Immature natural killer cell (primary cell): ENCODE data around the gene PLIN4. TPM values are rescaled to one million over a fixed set of nuclear protein-coding genes. Genes with fewer than 3 reads are reported as not detected.
"Not testable (repeated sequence)": the region's sequence is repeated elsewhere in the genome, so short reads cannot be mapped to it uniquely, and the experiment has no call there.

Source experiments
- DNase-seq, 3 donors: peaks; one replicate each; pipeline ENCODE4 v3.0.0; 2022; ENCODE audit warnings: mixed read lengths in 1 of 3
- H3K27ac Mint-ChIP-seq, 6 donors: one replicate each; pipeline ENCODE4 v1.8.0; 2020; ENCODE audit warnings: mixed read lengths in 6 of 6, mild to moderate bottlenecking in 5 of 6, inconsistent platforms in 4 of 6, moderate library complexity in 3 of 6
- H3K27me3 Mint-ChIP-seq, 3 donors: one replicate each; pipeline ENCODE4 v1.8.0; 2020 to 2021; ENCODE audit warnings: low read depth in 3 of 3, mild to moderate bottlenecking in 3 of 3, mixed read lengths in 3 of 3, moderate library complexity in 3 of 3, inconsistent platforms in 1 of 3
- H3K36me3 Mint-ChIP-seq, 3 donors: one replicate each; pipeline ENCODE4 v1.8.0; 2020; ENCODE audit warnings: mixed read lengths in 3 of 3, inconsistent platforms in 2 of 3, mild to moderate bottlenecking in 2 of 3
- H3K4me1 Mint-ChIP-seq, 2 donors: one replicate each; pipeline ENCODE4 v1.8.0; 2020; ENCODE audit warnings: inconsistent platforms in 2 of 2, mild to moderate bottlenecking in 2 of 2, mixed read lengths in 2 of 2, moderate library complexity in 1 of 2
- H3K4me3 Mint-ChIP-seq, 5 donors: one replicate each; pipeline ENCODE4 v1.8.0; 2020; ENCODE audit warnings: mild to moderate bottlenecking in 5 of 5, mixed read lengths in 5 of 5, inconsistent platforms in 3 of 5, moderate library complexity in 3 of 5
- H3K9me3 Mint-ChIP-seq, 6 donors: one replicate each; pipeline ENCODE4 v1.8.0; 2020; ENCODE audit warnings: mild to moderate bottlenecking in 6 of 6, mixed read lengths in 6 of 6, inconsistent platforms in 4 of 6, moderate library complexity in 3 of 6
- polyA plus RNA-seq, 3 donors: library from polyadenylated mRNA; unstranded; fragments of 300-500 nt; fragmentation: Illumina TruSeq; gene quantifications; one replicate each; pipeline ENCODE4 v1.2.3, GENCODE V29; 2021

Gene PLIN4
- polyA plus RNA-seq, 3 donors from 2014 or later = 0.03 to 0.20 TPM; not detected in 1

GRCh38 chr19:4554717-4555116, 36.4 kb upstream of the PLIN4 start:
- Mint-ChIP-seq H3K27me3 (peaks cover 0 to 7% (median 7%) of the 10 kb centered on the region in 3 donors), H3K4me1 (no peaks in the 10 kb centered on the region)
- DNase-seq = no peak

GRCh38 chr19:4553775-4554174, 35.5 kb upstream of the PLIN4 start:
- DNase-seq = no peak
- H3K27me3 Mint-ChIP-seq = peaks cover 0 to 7% (median 7%) of the 10 kb centered on the region in 3 donors
- H3K36me3 Mint-ChIP-seq = no peaks in the 10 kb centered on the region
- no peaks in the 10 kb centered on the region for H3K9me3 Mint-ChIP-seq
- H3K27ac Mint-ChIP-seq = no peak overlapping the region
- H3K4me1 Mint-ChIP-seq = no peaks in the 10 kb centered on the region
- no peak overlapping the region for H3K4me3 Mint-ChIP-seq

More at GRCh38 chr19:4554717-4555116, 36.4 kb upstream of the PLIN4 start:
- Mint-ChIP-seq H3K36me3 (no peaks in the 10 kb centered on the region), H3K4me3 (no peak overlapping the region), H3K9me3 (no peaks in the 10 kb centered on the region), H3K27ac (no peak overlapping the region)

GRCh38 chr19:4553092-4553695, 34.9 kb upstream of the PLIN4 start:
- no peak for DNase-seq
- Mint-ChIP-seq H3K27me3 (peaks cover 0 to 7% (median 7%) of the 10 kb centered on the region in 3 donors), H3K9me3 (no peaks in the 10 kb centered on the region), H3K27ac (no peak overlapping the region), H3K4me1 (no peaks in the 10 kb centered on the region), H3K36me3 (no peaks in the 10 kb centered on the region), H3K4me3 (no peak overlapping the region)

GRCh38 chr19:4552525-4552819, 34.2 kb upstream of the PLIN4 start:
- H3K4me3 Mint-ChIP-seq = no peak overlapping the region
- H3K27me3 Mint-ChIP-seq = peaks cover 0 to 7% (median 7%) of the 10 kb centered on the region in 3 donors
- H3K27ac Mint-ChIP-seq = no peak overlapping the region
- DNase-seq = no peak
- H3K4me1 Mint-ChIP-seq = no peaks in the 10 kb centered on the region
- H3K36me3 Mint-ChIP-seq = no peaks in the 10 kb centered on the region
- H3K9me3 Mint-ChIP-seq = no peaks in the 10 kb centered on the region

GRCh38 chr19:4550479-4551050, 32.3 kb upstream of the PLIN4 start:
- Mint-ChIP-seq H3K27ac (no peak overlapping the region), H3K4me1 (no peaks in the 10 kb centered on the region), H3K27me3 (peaks cover 0 to 7% (median 5%) of the 10 kb centered on the region in 3 donors), H3K36me3 (no peaks in the 10 kb centered on the region), H3K9me3 (no peaks in the 10 kb centered on the region), H3K4me3 (no peak overlapping the region)
- no peak for DNase-seq

- Mint-ChIP-seq H3K4me1 (no peaks in the 10 kb centered on the region), H3K36me3 (no peaks in the 10 kb centered on the region), H3K27ac (no peak overlapping the region), H3K9me3 (no peaks in the 10 kb centered on the region), H3K4me3 (no peak overlapping the region), H3K27me3 (peaks cover 0 to 7% (median 6%) of the 10 kb centered on the region in 3 donors)
- DNase-seq = no peak
These were observed 31.7 kb upstream of the PLIN4 start for GRCh38 chr19:4550018-4550417.

GRCh38 chr19:4548238-4548584, 29.9 kb upstream of the PLIN4 start:
- no peaks in the 10 kb centered on the region for H3K36me3 Mint-ChIP-seq
- H3K9me3 Mint-ChIP-seq = no peaks in the 10 kb centered on the region
- H3K27ac Mint-ChIP-seq = no peak overlapping the region
- no peak overlapping the region for H3K4me3 Mint-ChIP-seq
- DNase-seq = no peak
- no peaks in the 10 kb centered on the region for H3K4me1 Mint-ChIP-seq
- peaks cover 0 to 5% (median 2%) of the 10 kb centered on the region in 3 donors for H3K27me3 Mint-ChIP-seq

GRCh38 chr19:4547303-4548237, 29.3 kb upstream of the PLIN4 start:
- Mint-ChIP-seq H3K4me3 (no peak overlapping the region), H3K9me3 (no peaks in the 10 kb centered on the region), H3K4me1 (no peaks in the 10 kb centered on the region), H3K27me3 (peaks cover 0 to 5% (median 2%) of the 10 kb centered on the region in 3 donors), H3K36me3 (no peaks in the 10 kb centered on the region), H3K27ac (no peak overlapping the region)
- DNase-seq = no peak

- Mint-ChIP-seq H3K36me3 (no peaks in the 10 kb centered on the region), H3K4me3 (no peak overlapping the region), H3K27me3 (peaks cover 0 to 3% (median 1%) of the 10 kb centered on the region in 3 donors), H3K9me3 (no peaks in the 10 kb centered on the region), H3K27ac (no peak overlapping the region), H3K4me1 (no peaks in the 10 kb centered on the region)
- no peak for DNase-seq
These were observed 25.8 kb upstream of the PLIN4 start for GRCh38 chr19:4543842-4544647.

- H3K9me3 Mint-ChIP-seq = no peaks in the 10 kb centered on the region
- H3K4me1 Mint-ChIP-seq = no peaks in the 10 kb centered on the region
- no peaks in the 10 kb centered on the region for H3K36me3 Mint-ChIP-seq
- peaks cover 0 to 3% (median 1%) of the 10 kb centered on the region in 3 donors for H3K27me3 Mint-ChIP-seq
- DNase-seq = no peak
- no peak overlapping the region for H3K4me3 Mint-ChIP-seq
- H3K27ac Mint-ChIP-seq = no peak overlapping the region
These were observed 24.9 kb upstream of the PLIN4 start for GRCh38 chr19:4542896-4543841.

GRCh38 chr19:4541806-4542145, 23.5 kb upstream of the PLIN4 start:
- not testable (repeated sequence) for H3K36me3 Mint-ChIP-seq, H3K27ac Mint-ChIP-seq, DNase-seq, H3K9me3 Mint-ChIP-seq, H3K27me3 Mint-ChIP-seq, H3K4me3 Mint-ChIP-seq, H3K4me1 Mint-ChIP-seq

- Mint-ChIP-seq H3K36me3 (no peaks in the 10 kb centered on the region), H3K4me1 (no peaks in the 10 kb centered on the region), H3K27me3 (peaks cover 0 to 4% (median 3%) of the 10 kb centered on the region in 3 donors), H3K27ac (no peak overlapping the region), H3K9me3 (no peaks in the 10 kb centered on the region), H3K4me3 (no peak overlapping the region)
- no peak for DNase-seq
These were observed 23.0 kb upstream of the PLIN4 start for GRCh38 chr19:4541114-4541805.
